K562 (cell line): ENCODE results near the gene SPTAN1. TPM values are rescaled to one million over a fixed set of nuclear protein-coding genes. Genes with fewer than 3 reads are reported as not detected.

Experiments used
- BACH1 ChIP-seq: fragments of 200-800 bp; sonication (Bioruptor generic); IDR thresholded peaks from 2 replicates; pipeline ENCODE4 v1.6.1; 2016; ENCODE audit warnings: missing genetic modification characterization, missing compliant biosample characterization
- GABPB1 ChIP-seq: sonication (generic); formaldehyde crosslinking; IDR thresholded peaks from 2 replicates; pipeline ENCODE4 v1.8.0; 2022; ENCODE audit warnings: mild to moderate bottlenecking, missing genetic modification reagents
- HEY1 ChIP-seq: fragments of 250-450 bp; sonication (Bioruptor Pico); IDR thresholded peaks from 2 replicates; pipeline ENCODE4 v1.5.0; 2020; ENCODE audit warnings: mild to moderate bottlenecking, moderate library complexity, borderline replicate concordance
- KLF16 ChIP-seq: IDR thresholded peaks from 2 replicates; pipeline ENCODE4 v1.6.1; 2016; ENCODE audit warnings: antibody characterized with exemption
- MEIS2 ChIP-seq: fragments of 450-650 bp; IDR thresholded peaks from 2 replicates; pipeline ENCODE4 v1.6.1; 2014; ENCODE audit warnings: mild to moderate bottlenecking; ENCODE audit not compliant: partially characterized antibody
- NCOR1 ChIP-seq: fragments of 450-650 bp; IDR thresholded peaks from 2 replicates; pipeline ENCODE4 v1.6.1; 2016; ENCODE audit warnings: mild to moderate bottlenecking, moderate library complexity
- NUFIP1 ChIP-seq: fragments of 450-650 bp; IDR thresholded peaks from 2 replicates; pipeline ENCODE4 v1.6.1; 2018; ENCODE audit not compliant: partially characterized antibody
- PRMT5 ChIP-seq: sonication (generic); formaldehyde crosslinking; IDR thresholded peaks from 2 replicates; pipeline ENCODE4 v1.5.0; 2020; ENCODE audit warnings: missing genetic modification reagents
- RAD51 ChIP-seq: fragments of 450-650 bp; IDR thresholded peaks from 2 replicates; pipeline ENCODE4 v1.7.1; 2016; ENCODE audit warnings: low read depth, mild to moderate bottlenecking, borderline replicate concordance
- RBM34 ChIP-seq: fragments of 200-400 bp; formaldehyde crosslinking; IDR thresholded peaks from 2 replicates; pipeline ENCODE4 v1.6.1; 2018; ENCODE audit warnings: low read length, borderline replicate concordance; ENCODE audit not compliant: insufficient read depth
- RFX5 ChIP-seq: IDR thresholded peaks from 2 replicates; pipeline ENCODE4 v1.6.1; 2011; ENCODE audit warnings: low read depth, mild to moderate bottlenecking, improper control_type of control experiment, low read length
- TEAD2 ChIP-seq: fragments of 450-650 bp; IDR thresholded peaks from 2 replicates; pipeline ENCODE4 v1.6.1; 2016; ENCODE audit warnings: missing genetic modification characterization, control low read depth, missing compliant biosample characterization
- U2AF2 ChIP-seq: fragments of 200-400 bp; formaldehyde crosslinking; optimal IDR thresholded peaks from 2 replicates; pipeline ENCODE3; 2017; ENCODE audit warnings: low read depth, mild to moderate bottlenecking, low read length
- XRCC5 ChIP-seq: fragments of 200-400 bp; formaldehyde crosslinking; IDR thresholded peaks from 2 replicates; pipeline ENCODE4 v1.6.1; 2017; ENCODE audit warnings: low read depth, mild to moderate bottlenecking, low read length
- ZNF41 ChIP-seq: fragments of 250-450 bp; sonication (Bioruptor Pico); conservative IDR thresholded peaks from 2 replicates; pipeline ENCODE4 v1.4.0; 2020; ENCODE audit warnings: mild to moderate bottlenecking
- ZNF583 ChIP-seq: fragments of 250-450 bp; sonication (Bioruptor Pico); IDR thresholded peaks from 2 replicates; pipeline ENCODE4 v1.4.0; 2020
- ZNF707 ChIP-seq: fragments of 250-450 bp; sonication (Bioruptor Pico); conservative IDR thresholded peaks from 2 replicates; pipeline ENCODE4 v1.8.0; 2022; ENCODE audit warnings: inconsistent platforms, mild to moderate bottlenecking, moderate library complexity
- ZSCAN29 ChIP-seq: fragments of 450-650 bp; IDR thresholded peaks from 2 replicates; pipeline ENCODE4 v1.6.1; 2017
- polyA plus RNA-seq, 8 experiments: library from polyadenylated mRNA; depleted of rRNA in 4 of 8; stranded (reverse) in 5 of 8; unstranded in 3 of 8; fragments of >200 nt; fragmentation: Nextera tagmentation in 2 of 8; fragmentation: Illumina TruSeq in 1 of 8; extraction: Ambion mirVana in 2 of 8; extraction: Trizol in 1 of 8; gene quantifications; 2 replicates each; pipeline versions ENCODE4 v1.2.1 to v1.2.3, GENCODE V29; 2011 to 2014; ENCODE audit warnings: inconsistent platforms in 1 of 8, missing spikeins in 1 of 8
- total RNA-seq, 7 experiments: library from RNA; depleted of rRNA in 6 of 7; stranded (reverse); fragments of >200 nt in 6 of 7; fragmentation: Illumina TruSeq in 2 of 7; extraction: Trizol in 2 of 7; gene quantifications; 2 replicates each; pipeline versions ENCODE4 v1.2.1 to v1.2.3, GENCODE V29; 2011 to 2021; ENCODE audit warnings: low replicate concordance in 1 of 7
- TF ChIP-seq, protein P1 (sequence below): sonication (generic); formaldehyde crosslinking; IDR thresholded peaks from 2 replicates; pipeline ENCODE4 v1.8.0; 2022; ENCODE audit warnings: mild to moderate bottlenecking, missing genetic modification reagents
- TF ChIP-seq, protein P2 (sequence below): fragments of 250-450 bp; sonication (Bioruptor Pico); IDR thresholded peaks from 2 replicates; pipeline ENCODE4 v1.8.0; 2022; ENCODE audit warnings: moderate library complexity, mild to moderate bottlenecking, inconsistent platforms
- TF ChIP-seq, protein P3 (sequence below): sonication (generic); formaldehyde crosslinking; IDR thresholded peaks from 2 replicates; pipeline ENCODE4 v1.8.0; 2023; ENCODE audit warnings: mild to moderate bottlenecking, missing genetic modification reagents
- TF ChIP-seq, protein P4 (sequence below): fragments of 450-650 bp; IDR thresholded peaks from 2 replicates; pipeline ENCODE4 v1.6.1; 2014; ENCODE audit warnings: low read depth, mild to moderate bottlenecking, moderate library complexity, borderline replicate concordance
- TF ChIP-seq, protein P5 (sequence below): fragments of 250-450 bp; sonication (Bioruptor Pico); IDR thresholded peaks from 2 replicates; pipeline ENCODE4 v1.5.0; 2021; ENCODE audit warnings: mild to moderate bottlenecking, moderate library complexity

SPTAN1 gene
- total and polyA plus RNA-seq, 9 of the 15 experiments (the other 6 are each of a cell fraction or from before 2014, with no cell fraction given): 1.5 to 13.5 (median 6.8) TPM

DNA sequence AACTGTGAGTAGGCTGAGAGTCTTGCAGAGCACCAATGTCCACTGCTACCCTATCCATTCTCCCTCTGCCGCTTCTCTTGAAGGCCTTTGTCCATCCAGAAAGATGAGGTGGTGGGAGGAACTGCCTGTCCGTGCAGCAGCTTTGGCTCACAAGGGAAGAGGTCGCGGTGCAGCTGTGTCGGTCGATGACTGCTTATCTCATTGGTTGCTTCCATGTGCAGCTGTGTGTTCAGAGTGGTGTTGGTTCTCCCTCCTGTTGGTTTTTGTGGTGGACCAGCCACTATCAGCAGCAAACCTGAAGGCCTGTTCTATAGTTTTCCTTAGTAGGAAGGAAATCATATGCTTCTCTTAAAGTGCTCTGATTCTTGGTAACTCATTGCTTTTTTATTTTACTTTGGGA is 40.7 kb downstream of the SPTAN1 start (continued):
- TF ChIP-seq, protein P1, sequence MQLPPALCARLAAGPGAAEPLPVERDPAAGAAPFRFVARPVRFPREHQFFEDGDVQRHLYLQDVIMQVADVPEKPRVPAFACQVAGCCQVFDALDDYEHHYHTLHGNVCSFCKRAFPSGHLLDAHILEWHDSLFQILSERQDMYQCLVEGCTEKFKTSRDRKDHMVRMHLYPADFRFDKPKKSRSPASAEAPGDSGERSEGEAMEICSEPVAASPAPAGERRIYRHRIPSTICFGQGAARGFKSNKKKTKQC (CRISPR knock-in tag): no peak
- TF ChIP-seq RAD51 (no peak), ZSCAN29 (no peak), RBM34 (no peak), U2AF2 (no peak), BACH1 (tag) (no peak), HEY1 (CRISPR knock-in tag) (no peak), NUFIP1 (no peak), ZNF41 (no peak), PRMT5 (no peak), KLF16 (peak; percentile 90), TEAD2 (tag) (no peak), NCOR1 (peak; percentile 89), XRCC5 (no peak), RFX5 (no peak), MEIS2 (no peak), ZNF707 (no peak), GABPB1 (CRISPR knock-in tag) (no peak), ZNF583 (CRISPR knock-in tag) (no peak)
- TF ChIP-seq, protein P2, sequence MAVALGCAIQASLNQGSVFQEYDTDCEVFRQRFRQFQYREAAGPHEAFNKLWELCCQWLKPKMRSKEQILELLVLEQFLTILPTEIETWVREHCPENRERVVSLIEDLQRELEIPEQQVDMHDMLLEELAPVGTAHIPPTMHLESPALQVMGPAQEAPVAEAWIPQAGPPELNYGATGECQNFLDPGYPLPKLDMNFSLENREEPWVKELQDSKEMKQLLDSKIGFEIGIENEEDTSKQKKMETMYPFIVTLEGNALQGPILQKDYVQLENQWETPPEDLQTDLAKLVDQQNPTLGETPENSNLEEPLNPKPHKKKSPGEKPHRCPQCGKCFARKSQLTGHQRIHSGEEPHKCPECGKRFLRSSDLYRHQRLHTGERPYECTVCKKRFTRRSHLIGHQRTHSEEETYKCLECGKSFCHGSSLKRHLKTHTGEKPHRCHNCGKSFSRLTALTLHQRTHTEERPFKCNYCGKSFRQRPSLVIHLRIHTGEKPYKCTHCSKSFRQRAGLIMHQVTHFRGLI (CRISPR knock-in tag): no peak
- TF ChIP-seq, protein P3, sequence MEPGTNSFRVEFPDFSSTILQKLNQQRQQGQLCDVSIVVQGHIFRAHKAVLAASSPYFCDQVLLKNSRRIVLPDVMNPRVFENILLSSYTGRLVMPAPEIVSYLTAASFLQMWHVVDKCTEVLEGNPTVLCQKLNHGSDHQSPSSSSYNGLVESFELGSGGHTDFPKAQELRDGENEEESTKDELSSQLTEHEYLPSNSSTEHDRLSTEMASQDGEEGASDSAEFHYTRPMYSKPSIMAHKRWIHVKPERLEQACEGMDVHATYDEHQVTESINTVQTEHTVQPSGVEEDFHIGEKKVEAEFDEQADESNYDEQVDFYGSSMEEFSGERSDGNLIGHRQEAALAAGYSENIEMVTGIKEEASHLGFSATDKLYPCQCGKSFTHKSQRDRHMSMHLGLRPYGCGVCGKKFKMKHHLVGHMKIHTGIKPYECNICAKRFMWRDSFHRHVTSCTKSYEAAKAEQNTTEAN (CRISPR knock-in tag): no peak
- TF ChIP-seq, protein P4, sequence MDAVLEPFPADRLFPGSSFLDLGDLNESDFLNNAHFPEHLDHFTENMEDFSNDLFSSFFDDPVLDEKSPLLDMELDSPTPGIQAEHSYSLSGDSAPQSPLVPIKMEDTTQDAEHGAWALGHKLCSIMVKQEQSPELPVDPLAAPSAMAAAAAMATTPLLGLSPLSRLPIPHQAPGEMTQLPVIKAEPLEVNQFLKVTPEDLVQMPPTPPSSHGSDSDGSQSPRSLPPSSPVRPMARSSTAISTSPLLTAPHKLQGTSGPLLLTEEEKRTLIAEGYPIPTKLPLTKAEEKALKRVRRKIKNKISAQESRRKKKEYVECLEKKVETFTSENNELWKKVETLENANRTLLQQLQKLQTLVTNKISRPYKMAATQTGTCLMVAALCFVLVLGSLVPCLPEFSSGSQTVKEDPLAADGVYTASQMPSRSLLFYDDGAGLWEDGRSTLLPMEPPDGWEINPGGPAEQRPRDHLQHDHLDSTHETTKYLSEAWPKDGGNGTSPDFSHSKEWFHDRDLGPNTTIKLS: no peak
- TF ChIP-seq, protein P5, sequence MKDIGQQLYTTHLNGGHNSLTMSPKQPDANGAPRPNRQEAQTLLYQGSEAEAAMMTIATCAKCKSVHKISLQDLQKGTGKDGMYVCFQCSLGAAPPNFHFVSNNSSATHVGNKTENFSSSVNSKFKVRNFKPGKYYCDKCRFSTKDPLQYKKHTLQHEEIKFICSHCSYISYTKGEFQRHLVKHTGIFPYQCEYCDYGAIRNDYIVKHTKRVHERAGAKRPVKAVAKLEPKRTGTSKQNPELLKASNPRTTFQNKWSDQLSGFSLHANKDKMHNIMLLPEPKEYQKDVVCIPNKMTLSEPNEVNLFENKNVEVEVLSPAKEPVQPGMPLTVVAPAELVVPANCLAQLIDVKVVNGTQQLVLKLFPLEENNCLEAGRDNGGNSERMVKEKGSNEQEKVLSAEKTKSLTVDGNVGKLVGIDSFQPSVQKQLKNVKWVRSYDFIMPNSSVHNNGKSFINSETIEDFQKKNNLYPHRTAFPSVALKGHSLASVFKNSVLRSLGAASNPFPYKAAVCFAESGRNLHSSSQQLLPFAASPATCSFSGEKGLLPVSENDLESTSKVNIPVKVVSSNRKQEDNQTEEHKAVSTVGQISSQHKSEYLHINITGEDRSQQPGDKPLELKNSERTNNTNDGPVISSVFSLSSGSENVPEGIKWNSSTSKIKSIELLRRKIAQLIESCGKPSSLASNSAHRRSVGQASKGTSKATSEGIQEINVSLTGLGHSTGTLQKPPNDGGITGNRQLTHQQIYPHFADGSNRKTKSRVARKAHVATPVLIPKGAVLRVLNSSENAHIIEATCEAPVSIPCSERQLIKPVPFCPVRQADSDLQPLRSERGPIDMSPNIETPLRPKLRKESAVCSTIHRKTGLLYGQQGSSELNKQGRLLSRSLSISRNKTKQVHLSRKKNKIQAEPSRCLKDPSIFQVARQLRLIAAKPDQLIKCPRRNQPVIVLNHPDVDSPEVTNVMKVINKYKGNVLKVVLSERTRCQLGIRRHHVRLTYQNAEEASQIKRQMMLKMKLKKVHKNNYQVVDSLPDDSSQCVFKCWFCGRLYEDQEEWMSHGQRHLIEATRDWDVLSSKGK (CRISPR knock-in tag): no peak
